Measurements from ENCODE around the gene CNN2. TPM values are rescaled to one million over a fixed set of nuclear protein-coding genes. Genes with fewer than 3 reads are reported as not detected.

Gene CNN2
- total RNA-seq, 4 donors from 2014 or later = 79.0 to 125 (median 105) TPM

GRCh38 chr19:1001538-1002166 lies 24.8 kb upstream of the CNN2 start:
- Histone ChIP-seq H3K9me3 (no peaks in the 10 kb centered on the region), H3K27ac (no peak overlapping the region), H3K4me3 (no peak overlapping the region), H3K36me3 (no peaks in the 10 kb centered on the region), H3K27me3 (peaks cover 8 to 82% (median 20%) of the 10 kb centered on the region in 4 donors), H3K4me1 (peaks cover 10 to 23% (median 19%) of the 10 kb centered on the region in 3 donors)
- intact Hi-C loops (cut with DNase I) = no loop called here
- WGBS, 2 donors = 8 to 40% methylated on average over 2 of the region's 20 CpGs
- DNase-seq = no peak
- TF ChIP-seq CTCF (IDR thresholded peaks at IDR 0.05) = peak; percentile 76 to 91 (median 85)
- no peak for TF ChIP-seq POLR2A (IDR thresholded peaks at IDR 0.05)

DNA sequence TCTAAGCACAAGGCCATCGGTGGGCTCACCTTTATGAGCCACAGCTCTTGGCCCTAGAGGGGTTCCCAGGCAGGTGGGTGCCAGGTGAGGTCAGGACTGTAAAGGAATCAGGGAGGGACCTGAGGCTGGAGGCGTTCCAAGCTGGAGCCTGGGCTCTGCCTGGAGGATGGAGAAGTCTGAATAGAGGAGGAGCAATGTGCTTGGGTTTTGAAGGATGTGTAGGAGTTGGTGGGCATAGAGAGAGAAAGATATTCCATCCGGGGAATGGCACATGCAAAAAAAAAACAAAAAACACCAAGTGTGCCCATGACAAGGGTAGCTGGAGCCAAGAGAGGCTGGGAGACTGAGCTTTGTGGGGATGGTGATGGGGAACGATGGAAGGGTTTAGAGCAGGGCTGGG lies 23.8 kb upstream of the CNN2 start:
- Histone ChIP-seq H3K9me3 (no peaks in the 10 kb centered on the region), H3K36me3 (no peaks in the 10 kb centered on the region), H3K27me3 (peaks cover 8 to 73% (median 17%) of the 10 kb centered on the region in 4 donors), H3K4me3 (no peak overlapping the region), H3K4me1 (peaks cover 10 to 21% (median 19%) of the 10 kb centered on the region in 3 donors), H3K27ac (no peak overlapping the region)
- intact Hi-C loops (cut with DNase I) = no loop called here
- 59 to 69% methylated on average over 4 of the region's 4 CpGs for WGBS, 2 donors
- TF ChIP-seq CTCF (IDR thresholded peaks at IDR 0.05) = no peak
- TF ChIP-seq POLR2A (IDR thresholded peaks at IDR 0.05) = no peak
- no peak for DNase-seq

GRCh38 chr19:1003283-1003682 lies 23.1 kb upstream of the CNN2 start:
- H3K9me3 ChIP-seq = no peaks in the 10 kb centered on the region
- TF ChIP-seq POLR2A (IDR thresholded peaks at IDR 0.05) (no peak), CTCF (IDR thresholded peaks at IDR 0.05) (no peak)
- intact Hi-C loops (cut with DNase I) = no loop called here
- H3K27me3 ChIP-seq = peaks cover 8 to 66% (median 17%) of the 10 kb centered on the region in 4 donors
- DNase-seq = no peak
- H3K4me3 ChIP-seq = no peak overlapping the region
- peaks cover 0 to 2% (median 0%) of the 10 kb centered on the region in 3 donors for H3K36me3 ChIP-seq
- H3K27ac ChIP-seq = no peak overlapping the region
- H3K4me1 ChIP-seq = peaks cover 10 to 21% (median 19%) of the 10 kb centered on the region in 3 donors
- 84% methylated on average over 15 of the region's 37 CpGs; no CpG with 5 or more reads in 1 of the 2 donors for WGBS, 2 donors

GRCh38 chr19:1004204-1004802 lies 22.1 kb upstream of the CNN2 start:
- no peak for TF ChIP-seq POLR2A (IDR thresholded peaks at IDR 0.05)
- no peak for TF ChIP-seq CTCF (IDR thresholded peaks at IDR 0.05)
- WGBS, 2 donors = 54 to 67% methylated on average over 9 to 12 of the region's 32 CpGs
- Histone ChIP-seq H3K4me3 (no peak overlapping the region), H3K36me3 (peaks cover 0 to 12% (median 4%) of the 10 kb centered on the region in 3 donors), H3K27ac (no peak overlapping the region), H3K9me3 (no peaks in the 10 kb centered on the region), H3K4me1 (peaks cover 10 to 26% (median 19%) of the 10 kb centered on the region in 3 donors), H3K27me3 (peaks cover 7 to 56% (median 13%) of the 10 kb centered on the region in 4 donors)
- no peak for DNase-seq
- intact Hi-C loops (cut with DNase I) = no loop called here

All from esophagus squamous epithelium (tissue), 5 donors.